Measurements from ENCODE around the gene TBL1X. TPM values are rescaled to one million over a fixed set of nuclear protein-coding genes. Genes with fewer than 3 reads are reported as not detected.

TBL1X gene
- total RNA-seq, 4 donors from 2014 or later = 27.7 to 49.1 (median 39.6) TPM

GRCh38 chrX:9569876-9570301 lies 105.0 kb downstream of the TBL1X start:
- no peaks in the 10 kb centered on the region for H3K27me3 ChIP-seq
- peaks cover 0 to 26% (median 6%) of the 10 kb centered on the region in 3 donors for H3K4me1 ChIP-seq
- ATAC-seq = no peak
- H3K9me3 ChIP-seq = no peaks in the 10 kb centered on the region
- H3K36me3 ChIP-seq = no peaks in the 10 kb centered on the region
- TF ChIP-seq EP300 (IDR thresholded peaks at IDR 0.05) (no peak), POLR2AphosphoS5 (IDR thresholded peaks at IDR 0.05) (no peak), POLR2A (IDR thresholded peaks at IDR 0.05) (no peak), CTCF (IDR thresholded peaks at IDR 0.05) (no peak)
- no peak overlapping the region for H3K4me3 ChIP-seq
- H3K27ac ChIP-seq = no peak overlapping the region
- WGBS, 2 donors (ENCODE audit: low coverage in 1 of 2) = 51 to 75% methylated on average over 5 to 10 of the region's 10 CpGs

- 17 to 23% methylated on average over 3 of the region's 12 CpGs for WGBS, 2 donors (ENCODE audit: low coverage in 1 of 2)
- H3K27ac ChIP-seq = no peak overlapping the region
- no peaks in the 10 kb centered on the region for H3K36me3 ChIP-seq
- H3K4me1 ChIP-seq = peaks cover 0 to 8% (median 0%) of the 10 kb centered on the region in 3 donors
- no peak overlapping the region for H3K4me3 ChIP-seq
- H3K9me3 ChIP-seq = no peaks in the 10 kb centered on the region
- ATAC-seq = no peak
- TF ChIP-seq POLR2AphosphoS5 (IDR thresholded peaks at IDR 0.05) (no peak), EP300 (IDR thresholded peaks at IDR 0.05) (no peak), CTCF (IDR thresholded peaks at IDR 0.05) (no peak), POLR2A (IDR thresholded peaks at IDR 0.05) (no peak)
- H3K27me3 ChIP-seq = no peaks in the 10 kb centered on the region
Observed at GRCh38 chrX:9573282-9574106, 108.6 kb downstream of the TBL1X start.

- TF ChIP-seq POLR2AphosphoS5 (IDR thresholded peaks at IDR 0.05) (no peak), EP300 (IDR thresholded peaks at IDR 0.05) (no peak), CTCF (IDR thresholded peaks at IDR 0.05) (no peak), POLR2A (IDR thresholded peaks at IDR 0.05) (no peak)
- H3K27ac ChIP-seq = no peak overlapping the region
- peaks cover 0 to 12% (median 0%) of the 10 kb centered on the region in 3 donors for H3K4me1 ChIP-seq
- H3K36me3 ChIP-seq = no peaks in the 10 kb centered on the region
- H3K27me3 ChIP-seq = no peaks in the 10 kb centered on the region
- no peak for ATAC-seq
- H3K4me3 ChIP-seq = no peak overlapping the region
- 85 to 100% methylated on average over 2 to 6 of the region's 9 CpGs for WGBS, 2 donors (ENCODE audit: low coverage in 1 of 2)
- H3K9me3 ChIP-seq = no peaks in the 10 kb centered on the region
Observed at GRCh38 chrX:9576059-9576458, 111.2 kb downstream of the TBL1X start.

- Histone ChIP-seq H3K27ac (no peak overlapping the region), H3K4me1 (peaks cover 0 to 27% (median 0%) of the 10 kb centered on the region in 3 donors), H3K27me3 (no peaks in the 10 kb centered on the region), H3K9me3 (no peaks in the 10 kb centered on the region), H3K4me3 (no peak overlapping the region), H3K36me3 (no peaks in the 10 kb centered on the region)
- 90% methylated on average over 3 of the region's 9 CpGs; no CpG with 5 or more reads in 1 of the 2 donors for WGBS, 2 donors (ENCODE audit: low coverage in 1 of 2)
- TF ChIP-seq POLR2AphosphoS5 (IDR thresholded peaks at IDR 0.05) (no peak), EP300 (IDR thresholded peaks at IDR 0.05) (no peak), POLR2A (IDR thresholded peaks at IDR 0.05) (no peak), CTCF (IDR thresholded peaks at IDR 0.05) (no peak)
- no peak for ATAC-seq
Observed at GRCh38 chrX:9577555-9577954, 112.7 kb downstream of the TBL1X start.
